Natural killer cell (primary cell): ENCODE results near the gene FGGY. TPM values are rescaled to one million over a fixed set of nuclear protein-coding genes. Genes with fewer than 3 reads are reported as not detected.
"Not testable (repeated sequence)": the region's sequence is repeated elsewhere in the genome, so short reads cannot be mapped to it uniquely, and the experiment has no call there.

Experiments
- ATAC-seq, 3 donors: fragments of 150-1000 bp in 2 of 3; fragments of 200-7000 bp in 1 of 3; cut with Tn5 transposase; 1 replicate in 1 of 3; 2 replicates in 2 of 3; pipeline ENCODE4 v1.10.0; 2021; ENCODE audit warnings: mild to moderate bottlenecking in 2 of 3, moderate library complexity in 2 of 3
- DNase-seq, 2 donors: peaks; one replicate each; pipeline versions ENCODE4 v3.0.0 to v3.0.0-alpha.2; 2013 to 2021; ENCODE audit warnings: mixed read lengths in 1 of 2
- H3K27ac ChIP-seq: one replicate; pipeline ENCODE4 v1.5.1; 2013; ENCODE audit warnings: mild to moderate bottlenecking, low read length
- H3K27me3 ChIP-seq: one replicate; pipeline ENCODE4 v1.6.1; 2013; ENCODE audit warnings: low read length; ENCODE audit not compliant: control insufficient read depth, insufficient read depth
- H3K36me3 ChIP-seq: one replicate; pipeline ENCODE4 v1.6.1; 2013; ENCODE audit warnings: low read length; ENCODE audit not compliant: control insufficient read depth, insufficient read depth
- H3K4me1 ChIP-seq: one replicate; pipeline ENCODE4 v1.6.1; 2013; ENCODE audit warnings: low read length; ENCODE audit not compliant: control insufficient read depth, insufficient read depth
- H3K4me3 ChIP-seq: one replicate; pipeline ENCODE4 v1.5.1; 2013; ENCODE audit warnings: low read length
- H3K9me3 ChIP-seq: one replicate; pipeline ENCODE4 v1.6.1; 2013; ENCODE audit warnings: low read length; ENCODE audit not compliant: control insufficient read depth, insufficient read depth
- H3K27ac Mint-ChIP-seq, 2 donors: one replicate each; pipeline ENCODE4 v1.8.0; 2022; ENCODE audit warnings: mild to moderate bottlenecking in 2 of 2, mixed read lengths in 2 of 2, moderate library complexity in 1 of 2
- H3K27me3 Mint-ChIP-seq, 2 donors: one replicate each; pipeline ENCODE4 v1.8.0; 2022; ENCODE audit warnings: low read depth in 2 of 2, mixed read lengths in 2 of 2
- H3K36me3 Mint-ChIP-seq: one replicate; pipeline ENCODE4 v1.8.0; 2022; ENCODE audit warnings: mixed read lengths
- H3K4me1 Mint-ChIP-seq, 2 donors: one replicate each; pipeline ENCODE4 v1.8.0; 2022; ENCODE audit warnings: mixed read lengths in 2 of 2
- H3K4me3 Mint-ChIP-seq: one replicate; pipeline ENCODE4 v1.8.0; 2022; ENCODE audit warnings: mild to moderate bottlenecking, moderate library complexity, mixed read lengths
- H3K9me3 Mint-ChIP-seq, 2 donors: one replicate each; pipeline ENCODE4 v1.8.0; 2022; ENCODE audit warnings: mixed read lengths in 2 of 2
- CTCF ChIP-seq: fragments of 200-600 bp; IDR thresholded peaks from one replicate; pipeline ENCODE4 v1.8.0; 2022; ENCODE audit warnings: antibody characterized with exemption
- WGBS: methylation state at CpG from one replicate; pipeline ENCODE4 v1.1.7; 2013; ENCODE audit warnings: missing lambda C conversion rate; ENCODE audit not compliant: insufficient coverage; 5-methylcytosine and 5-hydroxymethylcytosine counted together
- intact Hi-C: fragments of 100-400 bp; cut with micrococcal nuclease; formaldehyde crosslinking; loops from one replicate; pipeline ENCODE4 v1.14.2; 2022
- total RNA-seq, 4 donors: library from RNA; stranded (reverse); fragments of 120-200 nt in 1 of 4; gene quantifications; one replicate each; pipeline versions ENCODE4 v1.2.3 to v1.2.4, GENCODE V29; 2013 to 2022

Gene FGGY
- total RNA-seq, 3 donors from 2014 or later (not counting 1 experiment from before 2014, with no cell fraction given), result 21.8 to 31.5 (median 21.8) TPM

GRCh38 chr1:59643526-59643925 is 346.6 kb downstream of the FGGY start:
- DNase-seq, result no peak

GRCh38 chr1:59645893-59646292 is 349.0 kb downstream of the FGGY start:
- no peaks in the 10 kb centered on the region for H3K9me3 ChIP-seq
- Mint-ChIP-seq H3K4me1 (no peaks in the 10 kb centered on the region), H3K4me3 (no peak overlapping the region), H3K27ac (no peak overlapping the region), H3K36me3 (no peaks in the 10 kb centered on the region), H3K9me3 (no peaks in the 10 kb centered on the region), H3K27me3 (no peaks in the 10 kb centered on the region)
- H3K27ac ChIP-seq, result no peak overlapping the region
- no peaks in the 10 kb centered on the region for H3K27me3 ChIP-seq
- H3K4me3 ChIP-seq, result no peak overlapping the region
- H3K36me3 ChIP-seq, result no peaks in the 10 kb centered on the region
- intact Hi-C loops, result no loop called here
- ATAC-seq, result no peak
- TF ChIP-seq CTCF, result no peak
- DNase-seq, result no peak
- whole genome bisulfite sequencing, result 94% methylated on average over 2 of the region's 2 CpGs
- no peaks in the 10 kb centered on the region for H3K4me1 ChIP-seq

More at GRCh38 chr1:59643526-59643925, 346.6 kb downstream of the FGGY start:
- ATAC-seq, result no peak
- H3K27ac ChIP-seq, result no peak overlapping the region
- H3K4me3 Mint-ChIP-seq, result no peak overlapping the region
- H3K27me3 ChIP-seq, result no peaks in the 10 kb centered on the region
- no peaks in the 10 kb centered on the region for H3K4me1 ChIP-seq
- intact Hi-C loops, result no loop called here
- no peak overlapping the region for H3K4me3 ChIP-seq
- H3K27me3 Mint-ChIP-seq, result no peaks in the 10 kb centered on the region
- no peaks in the 10 kb centered on the region for H3K4me1 Mint-ChIP-seq
- no peaks in the 10 kb centered on the region for H3K9me3 Mint-ChIP-seq
- WGBS, result 96% methylated on average over 1 of the region's 1 CpG
- no peaks in the 10 kb centered on the region for H3K36me3 Mint-ChIP-seq
- no peaks in the 10 kb centered on the region for H3K36me3 ChIP-seq
- H3K9me3 ChIP-seq, result no peaks in the 10 kb centered on the region
- TF ChIP-seq CTCF, result no peak
- no peak overlapping the region for H3K27ac Mint-ChIP-seq

- H3K4me3 ChIP-seq, DNase-seq, H3K27ac Mint-ChIP-seq, H3K9me3 Mint-ChIP-seq, H3K4me1 Mint-ChIP-seq, H3K9me3 ChIP-seq, H3K36me3 ChIP-seq, H3K27ac ChIP-seq, H3K4me1 ChIP-seq, intact Hi-C loops, H3K4me3 Mint-ChIP-seq, ATAC-seq, H3K27me3 Mint-ChIP-seq, H3K36me3 Mint-ChIP-seq, H3K27me3 ChIP-seq: not testable (repeated sequence)
- 96% methylated on average over 14 of the region's 30 CpGs for WGBS
These were observed 356.5 kb downstream of the FGGY start for GRCh38 chr1:59653142-59653958.

GRCh38 chr1:59653968-59654367 is 357.1 kb downstream of the FGGY start:
- DNase-seq (no peak), ATAC-seq (no peak)
- H3K4me3 ChIP-seq, result no peak overlapping the region
- Mint-ChIP-seq H3K27ac (no peak overlapping the region), H3K27me3 (peaks cover 0 to 5% of the 10 kb centered on the region in 2 donors), H3K4me3 (no peak overlapping the region), H3K36me3 (peaks cover 6% of the 10 kb centered on the region), H3K9me3 (peaks cover 2 to 3% of the 10 kb centered on the region in 2 donors), H3K4me1 (no peaks in the 10 kb centered on the region)
- H3K27ac ChIP-seq, result no peak overlapping the region
- no peaks in the 10 kb centered on the region for H3K9me3 ChIP-seq
- no peaks in the 10 kb centered on the region for H3K27me3 ChIP-seq
- H3K4me1 ChIP-seq, result no peaks in the 10 kb centered on the region
- no peaks in the 10 kb centered on the region for H3K36me3 ChIP-seq
- TF ChIP-seq CTCF, result no peak
- WGBS, result 87% methylated on average over 2 of the region's 2 CpGs
- intact Hi-C loops, result no loop called here
